GDM1 (cell line): Measurements from ENCODE around the gene MSL3.

ENCODE experiments used
- DNase-seq: peaks from one replicate; lab custom pipeline; 2025; lab: John Stamatoyannopoulos, UW

The MSL3 gene

DNA sequence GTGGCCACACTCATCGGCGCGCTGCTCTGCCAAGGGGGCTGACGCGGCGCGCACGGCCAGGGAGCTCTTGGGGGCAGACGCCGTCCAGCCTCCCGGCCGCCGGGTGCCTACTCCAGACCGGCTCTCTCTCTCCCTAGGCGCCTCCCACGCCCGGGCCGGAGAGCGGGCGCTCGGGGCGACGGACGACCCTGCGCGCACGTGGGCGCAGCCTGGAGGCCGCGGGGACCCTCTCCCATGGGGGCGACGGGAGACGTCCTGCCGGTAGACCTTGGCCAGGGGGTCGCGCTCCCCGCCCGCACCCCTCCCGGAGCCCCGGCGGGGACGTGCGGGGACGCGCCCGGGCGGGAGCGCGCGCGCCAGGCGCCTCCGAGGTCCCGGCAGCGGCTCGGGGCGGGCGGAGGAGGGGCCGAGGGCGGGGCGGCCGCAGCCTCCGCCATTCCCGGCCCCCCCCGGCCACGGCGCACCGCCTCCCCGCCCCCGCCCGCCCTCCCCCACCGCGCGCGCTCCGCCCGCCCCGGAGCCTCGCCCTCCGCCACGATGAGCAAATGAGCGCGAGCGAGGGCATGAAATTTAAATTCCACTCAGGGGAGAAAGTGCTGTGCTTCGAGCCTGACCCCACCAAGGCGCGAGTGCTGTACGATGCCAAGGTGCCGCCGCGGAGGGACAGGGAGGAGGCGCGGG, at the start of gene MSL3:
TSS of gene MSL3 (plus strand) at position 519 of the 681 bp plus-strand sequence. CDS start at position 546, 27 bp downstream.
- DNase-seq = peak; percentile 31

GRCh38 chrX:11722304-11722703, 35.7 kb upstream of the MSL3 start:
- DNase-seq = no peak

- DNase-seq = no peak
Observed at GRCh38 chrX:11724122-11725017, 33.7 kb upstream of the MSL3 start.

GRCh38 chrX:11725631-11726442, 32.2 kb upstream of the MSL3 start:
- DNase-seq = no peak

DNA sequence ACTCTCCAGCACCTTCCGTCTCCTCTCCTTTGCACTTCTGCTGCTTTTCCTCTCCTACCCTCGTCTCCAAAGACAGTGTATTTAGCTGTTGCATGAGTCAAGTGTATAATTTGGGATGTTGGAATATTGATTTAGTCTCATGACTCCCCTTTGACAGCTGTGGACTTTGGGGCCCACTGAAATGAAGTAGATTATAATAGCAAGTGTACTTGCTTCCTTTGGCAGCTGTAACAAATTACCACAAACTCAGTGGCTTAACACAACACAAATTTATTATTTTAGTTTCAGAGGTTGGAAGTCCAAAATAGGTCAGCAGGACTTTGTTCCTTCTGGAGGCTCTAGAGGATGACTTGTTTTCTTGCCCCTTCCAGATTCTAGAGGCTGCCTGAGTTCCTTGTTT, 29.5 kb upstream of the MSL3 start:
- DNase-seq = no peak

GRCh38 chrX:11733614-11734013, 24.4 kb upstream of the MSL3 start:
- DNase-seq = no peak

- no peak for DNase-seq
Observed at GRCh38 chrX:11739776-11740175, 18.3 kb upstream of the MSL3 start.

GRCh38 chrX:11740794-11741193, 17.2 kb upstream of the MSL3 start:
- no peak for DNase-seq

DNA sequence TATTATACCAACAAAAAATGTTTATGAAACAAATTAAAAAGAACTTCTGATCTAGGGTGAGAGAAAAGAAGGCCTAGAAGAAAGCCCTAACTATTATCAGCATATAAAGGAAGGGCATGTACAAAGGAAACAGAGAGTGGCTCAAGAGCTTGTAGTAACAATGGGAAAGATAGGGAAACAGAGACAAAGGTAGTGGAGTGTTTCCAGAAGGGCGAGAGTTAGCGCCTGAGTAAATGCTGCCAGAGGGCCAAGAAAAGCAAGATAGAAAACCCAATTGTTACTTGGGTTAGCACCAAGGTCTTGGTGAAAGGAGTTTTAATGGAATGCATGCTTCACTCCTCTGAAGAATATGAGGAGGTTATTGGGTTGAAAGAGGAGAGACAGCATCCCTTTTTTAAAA, 16.5 kb upstream of the MSL3 start:
- DNase-seq = no peak

DNA sequence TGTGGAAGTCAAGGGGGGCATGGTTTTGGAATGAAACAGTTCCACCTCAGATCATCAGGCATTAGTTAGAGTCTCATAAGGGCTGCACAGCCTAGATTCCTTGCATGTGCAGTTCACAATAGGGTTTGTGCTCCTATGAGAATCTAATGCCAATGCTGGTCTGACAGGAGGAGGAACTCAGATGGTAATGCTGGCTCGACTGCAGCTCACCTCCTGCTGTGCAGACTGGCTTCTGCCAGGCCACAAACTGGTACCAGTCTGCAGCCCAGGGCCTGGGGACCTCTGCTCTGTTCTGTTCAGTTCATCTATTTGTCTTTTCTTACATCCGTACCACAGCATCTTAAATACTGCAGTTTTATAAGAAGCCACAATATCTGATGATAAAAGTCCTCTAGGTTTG, 12.2 kb upstream of the MSL3 start:
- DNase-seq = no peak

GRCh38 chrX:11750046-11750445, 8.0 kb upstream of the MSL3 start:
- DNase-seq = no peak

GRCh38 chrX:11750694-11751093, 7.3 kb upstream of the MSL3 start:
- no peak for DNase-seq

DNA sequence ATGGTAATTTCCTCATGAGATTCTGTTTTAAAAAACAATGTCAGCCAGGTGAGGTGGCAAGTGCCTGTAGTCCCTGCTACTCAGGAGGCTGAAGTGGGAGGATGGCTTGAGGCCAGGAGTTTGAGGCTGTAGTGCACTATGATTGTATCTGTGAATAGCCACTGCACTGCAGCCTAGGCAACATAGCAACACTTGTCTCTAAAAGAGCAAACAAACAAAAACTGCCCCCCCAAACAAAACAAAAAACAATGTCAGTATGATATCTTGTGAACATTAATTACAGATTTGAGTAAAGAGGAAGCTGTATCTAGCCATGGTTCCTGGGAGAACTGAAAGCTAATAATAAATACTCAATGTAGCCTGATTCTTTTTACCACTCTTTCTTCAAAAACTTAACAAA, 6.8 kb upstream of the MSL3 start:
- no peak for DNase-seq

GRCh38 chrX:11753668-11754067, 4.4 kb upstream of the MSL3 start:
- no peak for DNase-seq

- DNase-seq = no peak
Observed at GRCh38 chrX:11754958-11755645, 2.9 kb upstream of the MSL3 start.

GRCh38 chrX:11755724-11756123, 2.3 kb upstream of the MSL3 start:
- DNase-seq = no peak

DNA sequence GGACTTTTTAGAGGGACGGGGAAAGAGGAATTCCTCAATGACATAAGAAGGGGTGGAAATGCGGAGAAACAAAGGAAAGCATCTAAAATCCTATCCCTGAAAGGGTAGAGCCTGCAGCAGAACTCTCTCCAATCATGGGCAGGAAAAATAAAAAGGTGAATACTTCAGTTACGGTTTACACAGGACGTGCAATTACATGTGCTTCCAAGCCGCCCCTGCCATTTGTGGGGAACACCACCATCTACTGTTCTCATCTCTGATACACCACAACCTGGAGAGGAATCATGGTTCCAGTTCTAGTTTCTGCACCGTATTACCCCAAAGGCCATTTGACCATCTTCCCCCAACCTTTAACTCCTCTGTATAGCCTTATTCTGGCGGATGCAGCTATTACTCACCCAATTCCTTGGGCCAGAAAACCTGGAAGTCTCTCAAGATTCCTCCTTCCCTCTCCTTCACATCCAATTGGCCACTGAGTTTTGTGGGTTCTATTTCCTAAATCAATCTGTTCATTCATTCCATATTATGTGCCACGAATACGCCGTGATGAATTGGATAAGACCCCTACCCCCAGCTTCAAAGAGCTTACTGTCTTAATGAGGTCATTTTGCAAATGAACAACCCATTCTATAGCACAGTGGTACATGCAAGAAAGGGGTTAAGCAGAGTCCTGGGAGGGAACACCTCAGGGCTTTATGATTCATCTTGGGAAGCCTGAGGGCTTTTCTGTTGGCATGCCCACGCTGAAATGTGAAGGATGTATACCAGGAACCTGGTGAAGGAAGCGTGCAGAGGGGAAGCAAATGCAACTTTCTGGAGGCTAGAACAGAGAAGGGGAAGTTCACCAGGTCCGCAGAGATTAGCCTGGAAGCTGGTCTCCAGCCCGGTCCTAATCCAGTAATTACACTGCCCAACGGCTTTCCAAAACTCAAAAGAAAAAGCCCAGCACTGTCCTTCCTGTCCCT, 1.4 kb upstream of the MSL3 start:
- no peak for DNase-seq

- DNase-seq = no peak
Observed at GRCh38 chrX:11757397-11757718, 679 bp upstream of the MSL3 start.

DNA sequence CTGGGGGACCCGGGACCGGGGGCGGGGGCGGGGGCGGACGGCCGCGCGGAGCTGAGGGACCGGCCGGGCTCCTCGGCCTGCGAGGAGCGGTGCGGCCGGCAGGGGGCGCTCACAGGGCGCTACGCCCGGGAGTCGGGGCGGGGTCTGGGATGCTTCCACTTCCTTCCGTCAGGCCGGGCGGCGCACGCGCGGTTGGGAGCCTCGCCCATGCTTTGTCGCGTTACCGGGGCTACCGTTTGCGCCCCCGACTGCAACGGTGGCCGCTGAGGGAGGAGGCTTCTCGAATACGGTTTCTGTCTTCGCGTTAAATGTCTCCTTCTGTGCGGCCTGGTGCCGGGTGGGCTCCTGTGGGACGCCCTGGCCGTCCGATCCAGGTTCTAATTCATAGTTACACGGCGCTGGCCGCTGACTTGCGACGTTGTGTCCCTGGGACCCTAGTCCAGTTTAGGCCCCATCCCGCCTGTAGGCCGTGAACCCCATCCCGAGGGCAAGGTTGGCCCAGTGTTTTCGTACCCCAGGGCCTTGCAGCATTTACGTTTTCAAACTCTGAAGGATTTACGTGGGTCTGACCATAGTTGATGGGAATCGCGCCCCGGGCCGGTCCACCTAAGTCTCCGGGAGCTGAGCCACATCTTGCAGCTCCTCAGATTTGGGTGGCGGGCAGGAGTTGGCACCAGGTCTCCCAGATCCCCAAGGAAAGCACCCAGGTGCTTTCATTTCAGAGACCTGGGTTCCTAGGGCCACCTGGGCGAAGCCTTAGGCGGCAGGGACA, 549 bp downstream of the MSL3 start:
- peak; percentile 68 for DNase-seq

DNA sequence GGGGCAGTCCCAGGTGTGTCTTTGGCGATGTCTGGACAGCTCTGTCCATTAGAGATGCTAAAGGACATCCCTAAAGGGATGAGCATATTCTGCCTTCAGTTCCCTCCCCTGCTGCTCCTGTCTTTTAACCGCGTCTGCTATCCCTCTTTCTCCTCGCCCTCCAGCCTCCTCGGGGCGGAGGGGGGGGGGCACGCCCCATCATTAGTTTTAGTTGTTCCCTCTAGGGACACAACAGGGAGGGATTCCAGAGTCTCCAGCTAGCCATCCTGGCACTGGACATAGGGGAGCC, 1.1 kb downstream of the MSL3 start:
- DNase-seq = no peak
